ENCODE data around the gene TLCD2. TPM values are rescaled to one million over a fixed set of nuclear protein-coding genes. Genes with fewer than 3 reads are reported as not detected.

The TLCD2 gene
- total RNA-seq, 1 experiment from 2014 or later: 1.5 TPM

GRCh38 chr17:1661045-1661444 lies 49.1 kb downstream of the TLCD2 start:
- Mint-ChIP-seq H3K4me3 (no peak overlapping the region), H3K9me3 (no peaks in the 10 kb centered on the region), H3K27me3 (ENCODE audit: low read depth) (no peaks in the 10 kb centered on the region), H3K27ac (no peak overlapping the region), H3K4me1 (no peaks in the 10 kb centered on the region), H3K36me3 (ENCODE audit: insufficient read depth in 1 of 3, low read depth in 3 of 3) (peaks cover 74 to 96% (median 95%) of the 10 kb centered on the region in 3 experiments)
- Histone ChIP-seq H3K23me2 (ENCODE audit: insufficient read length, low read depth, low read length, poor library complexity, severe bottlenecking) (no peaks in the 10 kb centered on the region), H3K18ac (ENCODE audit: insufficient read length, low read depth, low read length) (no peak overlapping the region), H2BK15ac (ENCODE audit: low read depth, low read length) (no peak overlapping the region), H3K23ac (ENCODE audit: insufficient read length, low read depth, low read length) (no peak overlapping the region), H2AK5ac (ENCODE audit: insufficient read length, low read length) (no peak overlapping the region), H3K4me1 (ENCODE audit: insufficient read depth, low read length) (no peaks in the 10 kb centered on the region), H3K14ac (ENCODE audit: insufficient read depth, low read length) (no peak overlapping the region), H3K4ac (ENCODE audit: low read depth, low read length) (no peak overlapping the region), H4K5ac (ENCODE audit: insufficient read length, low read depth, low read length) (no peak overlapping the region), H3K27me3 (ENCODE audit: insufficient read depth, low read length) (no peaks in the 10 kb centered on the region), H2BK12ac (ENCODE audit: insufficient read length, low read depth, low read length) (no peak overlapping the region), H3K79me2 (ENCODE audit: insufficient read depth, low read length) (no peaks in the 10 kb centered on the region; the same call in 1 of the 2 replicates), H2BK20ac (ENCODE audit: low read depth, low read length, poor library complexity, severe bottlenecking) (no peak overlapping the region), H2AFZ (ENCODE audit: low read length) (no peak overlapping the region), H3K9me3 (ENCODE audit: control insufficient read depth, low read depth, low read length) (no peaks in the 10 kb centered on the region), H3K9ac (ENCODE audit: extremely low read depth, insufficient read length, low read length) (no peak overlapping the region), H3T11ph (ENCODE audit: low read length) (no peak overlapping the region), H4K91ac (ENCODE audit: insufficient read length, low read depth, low read length) (no peak overlapping the region), H3K27ac (ENCODE audit: insufficient read length, low read depth, low read length) (no peak overlapping the region), H4K20me1 (ENCODE audit: control insufficient read depth, insufficient read depth, insufficient read length) (no peaks in the 10 kb centered on the region), H2BK5ac (ENCODE audit: insufficient read length, low read length) (no peak overlapping the region), H3K79me1 (ENCODE audit: insufficient read depth, low read depth, low read length, poor library complexity, severe bottlenecking) (no peaks in the 10 kb centered on the region), H2BK120ac (ENCODE audit: low read depth, low read length, poor library complexity, severe bottlenecking) (no peak overlapping the region), H3K4me2 (ENCODE audit: insufficient read depth, insufficient read length, low read length) (no peak overlapping the region), H3K56ac (ENCODE audit: insufficient read length, low read depth, low read length) (no peak overlapping the region), H4K8ac (replicated peaks; ENCODE audit: insufficient read length, low read depth, low read length) (no peak overlapping the region)
- DNase-seq: no peak
- no CpG with 5 or more reads among the region's 12 CpGs for WGBS (ENCODE audit: extremely low coverage, insufficient read length, low lambda C conversion rate)
- no peak for TF ChIP-seq CTCF (conservative IDR thresholded peaks at IDR 0.05)

Measured in H9 (cell line).